GM19025 (cell line): Measurements from ENCODE around the gene AQP10.
"Not testable (repeated sequence)": the region's sequence is repeated elsewhere in the genome, so short reads cannot be mapped to it uniquely, and the experiment has no call there.

ENCODE experiments used
- ATAC-seq: cut with Tn5 transposase; IDR thresholded peaks from one replicate; pipeline ENCODE4 v1.9.1; 2021; ENCODE audit warnings: mild to moderate bottlenecking, low read depth, moderate library complexity; ENCODE audit not compliant: unreplicated experiment

AQP10 gene

GRCh38 chr1:154320882-154321608, at the start of gene AQP10:
Gene AQP10, plus strand, starts transcription at chr1:154321093. Its CDS starts 63 bp downstream, at chr1:154321156.
- no peak for ATAC-seq

GRCh38 chr1:154272217-154272998, 48.5 kb upstream of the AQP10 start, which contains the start of gene HAX1:
Gene HAX1, plus strand, starts transcription at chr1:154272629. Its CDS starts 95 bp downstream, at chr1:154272724.
- peak; percentile 77 for ATAC-seq

- no peak for ATAC-seq
Observed at GRCh38 chr1:154272999-154273563, 47.8 kb upstream of the AQP10 start.

GRCh38 chr1:154276797-154277196, 44.1 kb upstream of the AQP10 start:
- no peak for ATAC-seq

- not testable (repeated sequence) for ATAC-seq
Observed at GRCh38 chr1:154287591-154287990, 33.3 kb upstream of the AQP10 start.

GRCh38 chr1:154288661-154289060, 32.2 kb upstream of the AQP10 start:
- no peak for ATAC-seq

GRCh38 chr1:154290921-154291320, 30.0 kb upstream of the AQP10 start:
- no peak for ATAC-seq

GRCh38 chr1:154295408-154296235, 25.3 kb upstream of the AQP10 start:
- no peak for ATAC-seq

- ATAC-seq: no peak
Observed at GRCh38 chr1:154301582-154301981, 19.3 kb upstream of the AQP10 start.

- ATAC-seq: no peak
Observed at GRCh38 chr1:154304664-154305337, 16.1 kb upstream of the AQP10 start.

GRCh38 chr1:154306151-154306550, 14.7 kb upstream of the AQP10 start:
- ATAC-seq: no peak

- ATAC-seq: not testable (repeated sequence)
Observed at GRCh38 chr1:154307670-154308270, 13.1 kb upstream of the AQP10 start.

- not testable (repeated sequence) for ATAC-seq
Observed at GRCh38 chr1:154309136-154309535, 11.8 kb upstream of the AQP10 start.

- ATAC-seq: not testable (repeated sequence)
Observed at GRCh38 chr1:154312229-154313065, 8.4 kb upstream of the AQP10 start.

- no peak for ATAC-seq
Observed at GRCh38 chr1:154313066-154313356, 7.9 kb upstream of the AQP10 start.

- ATAC-seq: not testable (repeated sequence)
Observed at GRCh38 chr1:154314226-154314625, 6.7 kb upstream of the AQP10 start.

- ATAC-seq: no peak
Observed at GRCh38 chr1:154316704-154317103, 4.2 kb upstream of the AQP10 start.

- no peak for ATAC-seq
Observed at GRCh38 chr1:154318386-154318785, 2.5 kb upstream of the AQP10 start.

GRCh38 chr1:154321609-154321934, 679 bp downstream of the AQP10 start:
- ATAC-seq: not testable (repeated sequence)
